Neutrophil (primary cell): ENCODE data around the gene CENPB.
A peak's percentile ranks its signal among the peaks of the same experiment; 100 is the strongest.

Experiments
- H3K27ac ChIP-seq: fragments of 200-600 bp; sonication (generic); 2 replicates; pipeline ENCODE4 v1.5.1; 2016; ENCODE audit warnings: mild to moderate bottlenecking, moderate library complexity
- H3K27me3 ChIP-seq: fragments of 200-600 bp; sonication (generic); 2 replicates; pipeline ENCODE4 v1.6.0; 2016; ENCODE audit warnings: mild to moderate bottlenecking
- H3K36me3 ChIP-seq: fragments of 200-600 bp; sonication (generic); 2 replicates; pipeline ENCODE4 v1.5.1; 2017
- H3K4me1 ChIP-seq, 2 experiments: fragments of 200-600 bp in 1 of 2; sonication (generic) in 1 of 2; 1 replicate in 1 of 2; 2 replicates in 1 of 2; pipeline versions ENCODE4 v1.5.1 to v1.6.1; 2013 to 2016; ENCODE audit warnings: low read depth in 1 of 2, low read length in 1 of 2, mild to moderate bottlenecking in 1 of 2, moderate library complexity in 1 of 2; ENCODE audit not compliant: control insufficient read depth in 1 of 2, insufficient read depth in 1 of 2
- H3K4me3 ChIP-seq, 2 experiments: fragments of 200-600 bp in 1 of 2; sonication (generic) in 1 of 2; 1 replicate in 1 of 2; 2 replicates in 1 of 2; pipeline ENCODE4 v1.5.1; 2013 to 2016; ENCODE audit warnings: low read depth in 1 of 2, low read length in 1 of 2, mild to moderate bottlenecking in 1 of 2, moderate library complexity in 1 of 2
- H3K9me3 ChIP-seq: fragments of 200-600 bp; sonication (generic); 2 replicates; pipeline ENCODE4 v1.5.1; 2016
- TF ChIP-seq, protein P1 (sequence below): fragments of 200-600 bp; sonication (generic); IDR thresholded peaks from 2 replicates; pipeline ENCODE4 v1.5.1; 2016; ENCODE audit warnings: antibody characterized with exemption

The CENPB gene

GRCh38 chr20:3764659-3765058 lies 21.9 kb downstream of the CENPB start:
- Histone ChIP-seq H3K4me3 (no peak overlapping the region), H3K27me3 (no peaks in the 10 kb centered on the region), H3K27ac (peak overlapping the region; percentile 86), H3K9me3 (no peaks in the 10 kb centered on the region), H3K36me3 (no peaks in the 10 kb centered on the region), H3K4me1 (peaks cover 60 to 64% of the 10 kb centered on the region in 2 experiments)
- TF ChIP-seq, protein P1, sequence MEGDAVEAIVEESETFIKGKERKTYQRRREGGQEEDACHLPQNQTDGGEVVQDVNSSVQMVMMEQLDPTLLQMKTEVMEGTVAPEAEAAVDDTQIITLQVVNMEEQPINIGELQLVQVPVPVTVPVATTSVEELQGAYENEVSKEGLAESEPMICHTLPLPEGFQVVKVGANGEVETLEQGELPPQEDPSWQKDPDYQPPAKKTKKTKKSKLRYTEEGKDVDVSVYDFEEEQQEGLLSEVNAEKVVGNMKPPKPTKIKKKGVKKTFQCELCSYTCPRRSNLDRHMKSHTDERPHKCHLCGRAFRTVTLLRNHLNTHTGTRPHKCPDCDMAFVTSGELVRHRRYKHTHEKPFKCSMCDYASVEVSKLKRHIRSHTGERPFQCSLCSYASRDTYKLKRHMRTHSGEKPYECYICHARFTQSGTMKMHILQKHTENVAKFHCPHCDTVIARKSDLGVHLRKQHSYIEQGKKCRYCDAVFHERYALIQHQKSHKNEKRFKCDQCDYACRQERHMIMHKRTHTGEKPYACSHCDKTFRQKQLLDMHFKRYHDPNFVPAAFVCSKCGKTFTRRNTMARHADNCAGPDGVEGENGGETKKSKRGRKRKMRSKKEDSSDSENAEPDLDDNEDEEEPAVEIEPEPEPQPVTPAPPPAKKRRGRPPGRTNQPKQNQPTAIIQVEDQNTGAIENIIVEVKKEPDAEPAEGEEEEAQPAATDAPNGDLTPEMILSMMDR, result no peak

DNA sequence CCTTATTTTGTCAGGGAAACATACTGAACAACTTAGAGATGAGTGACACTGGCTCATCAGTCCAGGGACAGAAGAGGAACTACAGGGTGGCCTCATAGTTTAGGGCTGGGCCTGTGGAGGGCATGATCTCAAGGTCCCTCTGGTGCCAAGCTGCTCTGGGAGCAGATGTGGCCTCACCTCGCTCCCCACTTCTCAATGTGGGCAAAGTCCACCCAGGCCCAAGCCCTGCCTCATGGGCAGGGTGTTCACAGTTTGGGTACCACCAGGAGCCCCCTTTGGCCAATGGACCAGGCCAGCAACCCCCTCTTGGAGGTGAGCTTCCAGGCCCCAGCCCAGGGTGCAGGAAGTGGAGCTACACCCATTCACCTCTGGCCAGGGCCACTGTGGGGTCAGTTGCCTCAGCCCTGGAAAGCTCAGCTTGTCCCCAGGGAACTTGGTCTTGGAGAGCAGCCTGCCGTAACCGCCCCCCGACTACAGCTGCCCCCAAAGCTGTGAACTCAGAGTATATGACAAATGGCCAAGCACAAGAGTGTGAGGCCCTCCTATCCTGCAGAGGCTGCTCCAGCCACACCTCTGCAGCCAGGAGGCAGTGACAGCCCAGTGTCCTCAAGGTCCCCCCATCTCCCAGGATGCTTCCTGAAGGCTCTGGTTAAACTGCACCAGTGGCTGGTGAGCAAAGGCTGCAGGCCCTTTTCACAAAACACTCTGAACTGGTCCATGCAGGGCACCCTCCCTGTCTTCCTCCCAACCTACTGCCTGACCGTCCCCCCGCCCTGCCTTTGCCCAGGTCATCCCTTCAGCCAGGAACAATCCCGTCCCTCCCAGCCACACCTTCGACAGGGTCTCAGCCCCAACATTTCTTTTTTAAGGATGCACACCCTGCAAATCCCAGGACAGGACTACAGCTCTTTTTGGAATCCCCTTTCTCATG lies 22.6 kb downstream of the CENPB start:
- peak overlapping the region; percentile 86 for H3K27ac ChIP-seq
- H3K9me3 ChIP-seq, result no peaks in the 10 kb centered on the region
- TF ChIP-seq, protein P1, result no peak
- H3K4me3 ChIP-seq, result no peak overlapping the region
- H3K36me3 ChIP-seq, result peaks cover 4% of the 10 kb centered on the region
- H3K27me3 ChIP-seq, result no peaks in the 10 kb centered on the region
- H3K4me1 ChIP-seq, result peaks cover 53 to 57% of the 10 kb centered on the region in 2 experiments

GRCh38 chr20:3760655-3761348 lies 25.7 kb downstream of the CENPB start:
- no peaks in the 10 kb centered on the region for H3K27me3 ChIP-seq
- TF ChIP-seq, protein P1, result no peak
- peaks cover 37 to 39% of the 10 kb centered on the region in 2 experiments for H3K4me1 ChIP-seq
- no peak overlapping the region for H3K4me3 ChIP-seq
- no peaks in the 10 kb centered on the region for H3K9me3 ChIP-seq
- no peak overlapping the region for H3K27ac ChIP-seq
- H3K36me3 ChIP-seq, result peaks cover 25% of the 10 kb centered on the region

DNA sequence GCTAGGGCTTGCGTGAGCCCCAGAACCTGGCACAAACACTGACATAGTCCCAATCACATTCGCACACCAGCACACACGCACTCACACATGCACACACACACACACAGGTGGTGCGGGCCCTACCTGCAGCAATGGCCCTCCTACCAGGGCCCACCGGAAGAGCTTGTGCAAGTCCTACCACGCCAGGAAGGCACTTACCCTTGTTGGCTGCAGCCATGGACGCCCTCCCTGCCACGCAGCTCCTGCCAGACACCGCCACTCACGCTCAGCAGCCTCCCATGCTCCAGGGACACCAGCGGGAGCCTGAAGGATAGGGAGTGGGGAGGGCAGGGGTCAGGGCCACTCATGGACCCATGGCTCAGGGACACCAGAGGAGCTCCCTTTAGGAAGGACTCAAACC lies 26.7 kb downstream of the CENPB start:
- Histone ChIP-seq H3K9me3 (no peaks in the 10 kb centered on the region), H3K36me3 (peaks cover 35% of the 10 kb centered on the region), H3K27ac (peak overlapping the region; percentile 8), H3K4me3 (no peak overlapping the region), H3K4me1 (peaks cover 28 to 29% of the 10 kb centered on the region in 2 experiments), H3K27me3 (no peaks in the 10 kb centered on the region)
- TF ChIP-seq, protein P1, result no peak

- TF ChIP-seq, protein P1, result no peak
- Histone ChIP-seq H3K27ac (peak overlapping the region; percentile 8), H3K36me3 (peaks cover 40% of the 10 kb centered on the region), H3K4me3 (no peak overlapping the region), H3K4me1 (peaks cover 23 to 24% of the 10 kb centered on the region in 2 experiments), H3K9me3 (no peaks in the 10 kb centered on the region), H3K27me3 (no peaks in the 10 kb centered on the region)
Observed at GRCh38 chr20:3759316-3759823, 27.2 kb downstream of the CENPB start.
